GM12878 (cell line): ENCODE measurements around the gene ERC2. TPM values are rescaled to one million over a fixed set of nuclear protein-coding genes. Genes with fewer than 3 reads are reported as not detected.

ENCODE experiments used
- ATAC-seq: fragments of 200-7000 bp; cut with Tn5 transposase; 3 replicates; pipeline ENCODE4 v1.9.1; 2020; ENCODE audit warnings: mild to moderate bottlenecking, moderate library complexity
- BruUV-seq: library from RNA; stranded (reverse); fragments of 400-500 nt; replicated peaks from 2 replicates; lab custom pipeline; 2021; lab: Mats Ljungman, UMichigan
- CTCF ChIA-PET: fragments of 300-600 bp; sonication (Branson Sonifier 250); formaldehyde crosslinking; extraction: SDS; loops from one replicate; lab custom pipeline; 2021; ENCODE audit warnings: inconsistent platforms; lab: Yijun Ruan, JAX
- POLR2A ChIA-PET: fragments of 350-600 bp; formaldehyde crosslinking; extraction: SDS; loops from one replicate; lab custom pipeline; 2021; ENCODE audit warnings: inconsistent platforms; lab: Charles Lee
- RAD21 ChIA-PET: fragments of 300-600 bp; sonication (Branson Sonifier 250); formaldehyde crosslinking; loops from one replicate; lab custom pipeline; 2023; ENCODE audit warnings: antibody characterized with exemption; ENCODE audit not compliant: unreplicated experiment; lab: Charles Lee
- SMC1A ChIA-PET: fragments of 300-600 bp; sonication (Branson Sonifier 250); formaldehyde crosslinking; loops from one replicate; lab custom pipeline; 2023; ENCODE audit not compliant: unreplicated experiment, uncharacterized antibody; lab: Charles Lee
- DNase-seq: peaks from one replicate; pipeline ENCODE4 v3.0.0-alpha.2; 2011; ENCODE audit warnings: low read depth, low spot score
- FAIRE-seq: peaks from 3 replicates; lab custom pipeline; 2011; peaks lifted over from hg19 to GRCh38; lab: Jason Lieb, UNC
- H2AFZ ChIP-seq: 2 replicates; pipeline ENCODE4 v1.6.0; 2011; ENCODE audit warnings: low read depth, low read length, control low read depth; ENCODE audit not compliant: control insufficient read depth
- H3K27ac ChIP-seq: 2 replicates; pipeline ENCODE4 v1.5.1; 2011; ENCODE audit warnings: control low read depth; ENCODE audit not compliant: control insufficient read depth, insufficient read depth
- H3K27me3 ChIP-seq, 2 experiments: replicated peaks in 1 of 2; 2 replicates each; pipeline versions ENCODE4 v1.6.0 to v1.6.1; 2011; ENCODE audit warnings: low read length in 1 of 2; ENCODE audit not compliant: control insufficient read depth in 2 of 2, insufficient read depth in 2 of 2
- H3K36me3 ChIP-seq, 2 experiments: 2 replicates each; pipeline ENCODE4 v1.5.1; 2011; ENCODE audit warnings: low read length in 1 of 2; ENCODE audit not compliant: control insufficient read depth in 2 of 2, insufficient read depth in 2 of 2
- H3K4me1 ChIP-seq: 2 replicates; pipeline ENCODE4 v1.6.1; 2011; ENCODE audit warnings: mild to moderate bottlenecking, low read length, moderate library complexity, mixed read lengths; ENCODE audit not compliant: control insufficient read depth, insufficient read depth
- H3K4me2 ChIP-seq: 2 replicates; pipeline ENCODE4 v1.6.0; 2011; ENCODE audit warnings: control low read depth; ENCODE audit not compliant: control insufficient read depth, insufficient read depth
- H3K4me3 ChIP-seq: fragments of 200-600 bp; sonication (generic); 2 replicates; pipeline ENCODE4 v1.5.1; 2016
- H3K79me2 ChIP-seq: 2 replicates; pipeline ENCODE4 v1.6.0; 2011; ENCODE audit warnings: low read length; ENCODE audit not compliant: control insufficient read depth, insufficient read depth
- H3K9ac ChIP-seq: 2 replicates; pipeline ENCODE4 v1.8.0; 2011; ENCODE audit warnings: low read length, control low read depth, mixed read lengths; ENCODE audit not compliant: control insufficient read depth, insufficient read depth
- H3K9me3 ChIP-seq: replicated peaks from 3 replicates; pipeline ENCODE4 v1.5.1; 2011; ENCODE audit warnings: mild to moderate bottlenecking, low read length; ENCODE audit not compliant: control insufficient read depth, insufficient read depth
- H4K20me1 ChIP-seq: 2 replicates; pipeline ENCODE4 v1.6.0; 2011; ENCODE audit not compliant: control insufficient read depth, insufficient read depth
- CBFB ChIP-seq: IDR thresholded peaks from 2 replicates; pipeline ENCODE4 v1.6.1; 2016; ENCODE audit warnings: antibody characterized with exemption, low read depth
- CBX3 ChIP-seq: fragments of 200-600 bp; sonication (generic); IDR thresholded peaks from 2 replicates; pipeline ENCODE4 v1.6.1; 2016; ENCODE audit warnings: low read depth, borderline replicate concordance
- CREB1 ChIP-seq: IDR thresholded peaks from 2 replicates; pipeline ENCODE4 v1.6.1; 2012; ENCODE audit warnings: low read depth, mild to moderate bottlenecking, inconsistent platforms
- EED ChIP-seq: sonication (generic); IDR thresholded peaks from 2 replicates; pipeline ENCODE4 v1.6.1; 2016; ENCODE audit warnings: antibody characterized with exemption, low read depth
- FOXM1 ChIP-seq: IDR thresholded peaks from 2 replicates; pipeline ENCODE4 v1.6.1; 2012; ENCODE audit warnings: low read depth, mild to moderate bottlenecking, inconsistent platforms, low read length, moderate library complexity
- GABPA ChIP-seq: IDR thresholded peaks from 2 replicates; pipeline ENCODE4 v1.6.1; 2014; ENCODE audit warnings: antibody characterized with exemption, low read depth, mild to moderate bottlenecking, inconsistent platforms
- LARP7 ChIP-seq: fragments of 450-650 bp; IDR thresholded peaks from 2 replicates; pipeline ENCODE4 v1.6.1; 2017; ENCODE audit warnings: mild to moderate bottlenecking
- MXI1 ChIP-seq: fragments of 150-350 bp; IDR thresholded peaks from 2 replicates; pipeline ENCODE4 v1.6.1; 2011; ENCODE audit warnings: low read depth, mild to moderate bottlenecking, inconsistent platforms, low read length, improper control_type of control experiment
- NR2C1 ChIP-seq: fragments of 450-650 bp; IDR thresholded peaks from 2 replicates; pipeline ENCODE4 v1.6.1; 2017; ENCODE audit warnings: antibody characterized with exemption, mild to moderate bottlenecking, moderate library complexity
- PAX8 ChIP-seq: fragments of 450-650 bp; IDR thresholded peaks from 2 replicates; pipeline ENCODE4 v1.6.1; 2017; ENCODE audit warnings: mild to moderate bottlenecking, moderate library complexity
- SMARCA5 ChIP-seq: fragments of 450-650 bp; IDR thresholded peaks from 2 replicates; pipeline ENCODE4 v1.6.1; 2017; ENCODE audit warnings: mild to moderate bottlenecking
- STAT3 ChIP-seq: IDR thresholded peaks from 2 replicates; pipeline ENCODE4 v1.6.1; 2011; ENCODE audit warnings: low read depth, low read length, improper control_type of control experiment
- TAF1 ChIP-seq: IDR thresholded peaks from 2 replicates; pipeline ENCODE4 v1.6.1; 2011; ENCODE audit warnings: mild to moderate bottlenecking, low read depth, low read length, borderline replicate concordance
- TARDBP ChIP-seq: IDR thresholded peaks from 2 replicates; pipeline ENCODE4 v1.6.1; 2016; ENCODE audit warnings: borderline replicate concordance
- ZBED1 ChIP-seq: IDR thresholded peaks from 2 replicates; pipeline ENCODE4 v1.6.1; 2016; ENCODE audit warnings: borderline replicate concordance
- ZNF384 ChIP-seq: IDR thresholded peaks from 2 replicates; pipeline ENCODE4 v1.6.1; 2012; ENCODE audit warnings: low read depth, mild to moderate bottlenecking, low read length, improper control_type of control experiment, borderline replicate concordance
- WGBS: methylation state at CpG from one replicate; pipeline ENCODE4 v1.1.6; 2016; ENCODE audit warnings: low lambda C conversion rate; ENCODE audit not compliant: insufficient replicate concordance, insufficient coverage; ENCODE audit errors: missing lambda C conversion rate; 5-methylcytosine and 5-hydroxymethylcytosine counted together
- in situ Hi-C: fragments of 300-500 bp; cut with MboI; formaldehyde crosslinking; loops from 9 replicates; pipeline ENCODE4 v1.14.3; 2018; ENCODE audit warnings: mixed read lengths
- intact Hi-C: fragments of 100-400 bp; cut with micrococcal nuclease; formaldehyde crosslinking; loops from one replicate; pipeline ENCODE4 v1.14.2; 2022; ENCODE audit not compliant: unreplicated experiment
- polyA plus RNA-seq, 11 experiments: library from polyadenylated mRNA; depleted of rRNA in 4 of 11; unstranded in 6 of 11; stranded (reverse) in 5 of 11; fragments of >200 nt; fragmentation: Nextera tagmentation in 4 of 11; fragmentation: Illumina TruSeq in 1 of 11; extraction: Ambion mirVana in 4 of 11; extraction: Trizol in 1 of 11; gene quantifications; 1 replicate in 1 of 11; 2 replicates in 10 of 11; pipeline versions ENCODE4 v1.2.1 to v1.2.3, GENCODE V29; 2011 to 2016; ENCODE audit warnings: inconsistent platforms in 2 of 11, missing spikeins in 2 of 11, low read depth in 1 of 11
- total RNA-seq, 4 experiments: library from RNA; depleted of rRNA in 3 of 4; stranded (reverse); fragments of >200 nt in 3 of 4; fragmentation: Illumina TruSeq in 1 of 4; extraction: Trizol in 1 of 4; gene quantifications; 2 replicates each; pipeline versions ENCODE4 v1.2.1 to v1.2.3, GENCODE V29; 2013 to 2021
- TF ChIP-seq, protein P1 (sequence below): IDR thresholded peaks from 2 replicates; pipeline ENCODE4 v1.6.1; 2011; ENCODE audit warnings: mild to moderate bottlenecking, low read depth, low read length, moderate library complexity; ENCODE audit not compliant: insufficient replicate concordance
- TF ChIP-seq, protein P2 (sequence below): fragments of 450-650 bp; formaldehyde crosslinking; IDR thresholded peaks from 2 replicates; pipeline ENCODE4 v1.5.0; 2022; ENCODE audit warnings: mild to moderate bottlenecking, missing genetic modification characterization

The ERC2 gene
- total and polyA plus RNA-seq, 10 of the 15 experiments (the other 5 are each of a cell fraction or from before 2014, with no cell fraction given): 0.06 to 1.4 (median 0.12) TPM; not detected in 3

DNA sequence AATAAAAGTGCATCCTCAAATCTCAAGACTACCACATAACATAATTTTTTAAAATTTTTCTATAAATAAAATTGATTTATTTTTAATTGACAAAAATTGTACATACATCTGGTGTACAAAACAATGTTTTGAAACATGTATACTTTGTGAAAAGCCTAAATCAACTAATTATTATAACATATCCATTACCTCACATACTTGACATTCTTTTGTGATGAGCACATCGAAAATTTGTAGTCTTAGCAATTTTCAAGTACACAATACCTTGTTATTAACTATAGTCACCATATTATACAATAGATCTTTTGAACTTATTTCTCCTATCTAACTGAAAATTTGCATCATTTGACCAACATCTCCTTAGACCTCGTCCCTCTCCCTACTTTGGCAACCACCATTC, 973.3 kb downstream of the ERC2 start (continued):
- TF ChIP-seq, protein P1, sequence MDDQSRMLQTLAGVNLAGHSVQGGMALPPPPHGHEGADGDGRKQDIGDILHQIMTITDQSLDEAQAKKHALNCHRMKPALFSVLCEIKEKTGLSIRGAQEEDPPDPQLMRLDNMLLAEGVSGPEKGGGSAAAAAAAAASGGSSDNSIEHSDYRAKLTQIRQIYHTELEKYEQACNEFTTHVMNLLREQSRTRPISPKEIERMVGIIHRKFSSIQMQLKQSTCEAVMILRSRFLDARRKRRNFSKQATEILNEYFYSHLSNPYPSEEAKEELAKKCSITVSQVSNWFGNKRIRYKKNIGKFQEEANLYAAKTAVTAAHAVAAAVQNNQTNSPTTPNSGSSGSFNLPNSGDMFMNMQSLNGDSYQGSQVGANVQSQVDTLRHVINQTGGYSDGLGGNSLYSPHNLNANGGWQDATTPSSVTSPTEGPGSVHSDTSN: no peak
- TF ChIP-seq MXI1 (no peak), PAX8 (no peak), LARP7 (no peak), GABPA (no peak), ZBED1 (no peak), TARDBP (no peak)
- TF ChIP-seq, protein P2, sequence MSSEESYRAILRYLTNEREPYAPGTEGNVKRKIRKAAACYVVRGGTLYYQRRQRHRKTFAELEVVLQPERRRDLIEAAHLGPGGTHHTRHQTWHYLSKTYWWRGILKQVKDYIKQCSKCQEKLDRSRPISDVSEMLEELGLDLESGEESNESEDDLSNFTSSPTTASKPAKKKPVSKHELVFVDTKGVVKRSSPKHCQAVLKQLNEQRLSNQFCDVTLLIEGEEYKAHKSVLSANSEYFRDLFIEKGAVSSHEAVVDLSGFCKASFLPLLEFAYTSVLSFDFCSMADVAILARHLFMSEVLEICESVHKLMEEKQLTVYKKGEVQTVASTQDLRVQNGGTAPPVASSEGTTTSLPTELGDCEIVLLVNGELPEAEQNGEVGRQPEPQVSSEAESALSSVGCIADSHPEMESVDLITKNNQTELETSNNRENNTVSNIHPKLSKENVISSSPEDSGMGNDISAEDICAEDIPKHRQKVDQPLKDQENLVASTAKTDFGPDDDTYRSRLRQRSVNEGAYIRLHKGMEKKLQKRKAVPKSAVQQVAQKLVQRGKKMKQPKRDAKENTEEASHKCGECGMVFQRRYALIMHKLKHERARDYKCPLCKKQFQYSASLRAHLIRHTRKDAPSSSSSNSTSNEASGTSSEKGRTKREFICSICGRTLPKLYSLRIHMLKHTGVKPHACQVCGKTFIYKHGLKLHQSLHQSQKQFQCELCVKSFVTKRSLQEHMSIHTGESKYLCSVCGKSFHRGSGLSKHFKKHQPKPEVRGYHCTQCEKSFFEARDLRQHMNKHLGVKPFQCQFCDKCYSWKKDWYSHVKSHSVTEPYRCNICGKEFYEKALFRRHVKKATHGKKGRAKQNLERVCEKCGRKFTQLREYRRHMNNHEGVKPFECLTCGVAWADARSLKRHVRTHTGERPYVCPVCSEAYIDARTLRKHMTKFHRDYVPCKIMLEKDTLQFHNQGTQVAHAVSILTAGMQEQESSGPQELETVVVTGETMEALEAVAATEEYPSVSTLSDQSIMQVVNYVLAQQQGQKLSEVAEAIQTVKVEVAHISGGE: no peak
- TF ChIP-seq, all 136 proteins: peak for 0

DNA sequence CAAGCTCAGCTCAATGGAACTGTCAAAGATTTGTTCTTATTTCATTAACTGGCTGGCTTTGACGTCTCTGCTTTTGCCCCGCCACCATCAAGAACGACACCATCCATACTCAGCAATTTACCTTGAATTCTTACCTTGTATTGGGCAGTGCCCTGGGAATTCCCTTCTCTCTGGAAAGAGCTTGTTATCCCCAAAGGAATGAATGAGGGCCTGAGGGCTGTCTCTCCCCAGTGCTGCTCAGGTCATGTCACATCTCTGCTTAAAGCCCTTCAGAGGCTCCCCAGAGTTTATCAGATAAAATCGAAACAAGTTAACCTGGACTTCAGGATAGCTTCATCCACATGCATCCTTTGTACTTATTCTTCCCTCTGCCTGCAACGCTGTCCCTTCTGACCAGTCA, 975.3 kb downstream of the ERC2 start:
- CTCF ChIA-PET: interaction anchor here (0.8 kb wide), 1 partner anchor 230 kb away, joined by 3 read pairs; no protein-coding TSS in a partner anchor
- Histone ChIP-seq H3K27me3 (peaks cover 6 to 13% of the 10 kb centered on the region in 2 experiments), H3K4me2 (no peak overlapping the region), H3K36me3 (no peaks in the 10 kb centered on the region), H3K4me1 (peaks cover 5% of the 10 kb centered on the region; the same call in 1 of the 2 replicates), H3K79me2 (no peaks in the 10 kb centered on the region), H3K4me3 (no peak overlapping the region), H4K20me1 (no peaks in the 10 kb centered on the region), H2AFZ (no peak overlapping the region), H3K27ac (no peak overlapping the region), H3K9ac (no peak overlapping the region), H3K9me3 (no peaks in the 10 kb centered on the region)
- no peak for FAIRE-seq
- POLR2A ChIA-PET: no interaction called here
- in situ Hi-C loops (no loop called here), intact Hi-C loops (no loop called here)
- DNase-seq: no peak
- RAD21 ChIA-PET: interaction anchor here (0.7 kb wide), 1 partner anchor 229 kb away, joined by 4 read pairs; no protein-coding TSS in a partner anchor
- WGBS: 24% methylated on average over 5 of the region's 5 CpGs
- SMC1A ChIA-PET: interaction anchor here (0.7 to 1.4 kb wide), 5 partner anchors 19 to 384 kb away, joined by 3 read pairs; no protein-coding TSS in a partner anchor
- no peak for ATAC-seq
- BruUV-seq: no TSS peak
- TF ChIP-seq CBX3: no peak
- TF ChIP-seq CBFB: no peak
- TF ChIP-seq FOXM1: no peak
- no peak for TF ChIP-seq NR2C1
- TF ChIP-seq EED: no peak
- TF ChIP-seq, protein P2: no peak
- TF ChIP-seq ZNF384: no peak
- TF ChIP-seq STAT3: no peak
- no peak for TF ChIP-seq CREB1
- no peak for TF ChIP-seq SMARCA5
- TF ChIP-seq TAF1: no peak
